Retinal pigment epithelial cell (primary cell): Measurements from ENCODE around the gene SLC10A7.

Experiments used
- DNase-seq: peaks from one replicate; pipeline ENCODE4 v3.0.0-alpha.2; 2010; ENCODE audit warnings: low read depth
- H3K4me3 ChIP-seq: 2 replicates; pipeline ENCODE4 v1.5.1; 2011; ENCODE audit warnings: mild to moderate bottlenecking, low read length, control low read depth, moderate library complexity
- TF ChIP-seq, protein P1 (sequence below): conservative IDR thresholded peaks from 2 replicates; pipeline ENCODE4 v1.5.1; 2011; ENCODE audit warnings: low read depth, low read length, control low read depth, inconsistent platforms

Gene SLC10A7

DNA sequence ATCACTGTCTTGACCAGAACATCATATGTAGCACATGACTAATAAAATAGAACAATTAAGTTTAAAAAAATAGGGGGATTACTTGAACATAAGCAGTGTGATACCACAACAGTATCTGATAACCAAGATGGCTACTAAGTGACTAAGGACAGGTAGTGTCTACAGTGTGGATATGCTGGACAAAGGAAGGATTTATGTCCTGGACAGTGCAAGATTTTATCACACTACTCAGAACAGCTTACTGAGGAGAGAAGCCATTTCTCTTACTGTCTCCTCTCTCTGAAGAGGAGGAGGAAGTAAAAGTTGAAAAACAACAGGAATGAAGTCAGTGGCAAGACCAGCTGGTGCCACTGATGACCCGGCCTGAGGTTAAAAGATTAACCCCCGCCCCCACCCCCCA lies 4.0 kb upstream of the SLC10A7 start:
- DNase-seq: no peak
- TF ChIP-seq, protein P1, sequence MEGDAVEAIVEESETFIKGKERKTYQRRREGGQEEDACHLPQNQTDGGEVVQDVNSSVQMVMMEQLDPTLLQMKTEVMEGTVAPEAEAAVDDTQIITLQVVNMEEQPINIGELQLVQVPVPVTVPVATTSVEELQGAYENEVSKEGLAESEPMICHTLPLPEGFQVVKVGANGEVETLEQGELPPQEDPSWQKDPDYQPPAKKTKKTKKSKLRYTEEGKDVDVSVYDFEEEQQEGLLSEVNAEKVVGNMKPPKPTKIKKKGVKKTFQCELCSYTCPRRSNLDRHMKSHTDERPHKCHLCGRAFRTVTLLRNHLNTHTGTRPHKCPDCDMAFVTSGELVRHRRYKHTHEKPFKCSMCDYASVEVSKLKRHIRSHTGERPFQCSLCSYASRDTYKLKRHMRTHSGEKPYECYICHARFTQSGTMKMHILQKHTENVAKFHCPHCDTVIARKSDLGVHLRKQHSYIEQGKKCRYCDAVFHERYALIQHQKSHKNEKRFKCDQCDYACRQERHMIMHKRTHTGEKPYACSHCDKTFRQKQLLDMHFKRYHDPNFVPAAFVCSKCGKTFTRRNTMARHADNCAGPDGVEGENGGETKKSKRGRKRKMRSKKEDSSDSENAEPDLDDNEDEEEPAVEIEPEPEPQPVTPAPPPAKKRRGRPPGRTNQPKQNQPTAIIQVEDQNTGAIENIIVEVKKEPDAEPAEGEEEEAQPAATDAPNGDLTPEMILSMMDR: no peak
- H3K4me3 ChIP-seq: no peak overlapping the region

DNA sequence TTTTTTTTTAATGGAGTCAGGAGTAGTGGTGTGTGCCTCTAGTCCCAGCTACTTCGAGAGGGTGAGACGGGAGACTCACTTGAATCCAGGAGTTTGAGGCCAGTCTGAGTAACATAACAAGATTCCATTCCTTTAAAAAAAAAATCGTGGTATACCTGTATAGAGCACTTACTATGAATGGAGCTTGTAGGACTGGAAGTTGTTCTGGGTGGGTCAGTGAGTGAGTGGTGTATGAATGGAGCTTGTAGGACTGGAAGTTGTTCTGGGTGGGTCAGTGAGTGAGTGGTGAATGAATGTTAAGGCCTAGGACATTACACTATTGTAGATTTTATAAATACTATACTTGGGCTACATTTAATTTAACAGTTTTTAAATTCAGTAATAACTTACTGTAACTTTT lies 2.9 kb upstream of the SLC10A7 start:
- DNase-seq: no peak
- no peak overlapping the region for H3K4me3 ChIP-seq
- TF ChIP-seq, protein P1: no peak

DNA sequence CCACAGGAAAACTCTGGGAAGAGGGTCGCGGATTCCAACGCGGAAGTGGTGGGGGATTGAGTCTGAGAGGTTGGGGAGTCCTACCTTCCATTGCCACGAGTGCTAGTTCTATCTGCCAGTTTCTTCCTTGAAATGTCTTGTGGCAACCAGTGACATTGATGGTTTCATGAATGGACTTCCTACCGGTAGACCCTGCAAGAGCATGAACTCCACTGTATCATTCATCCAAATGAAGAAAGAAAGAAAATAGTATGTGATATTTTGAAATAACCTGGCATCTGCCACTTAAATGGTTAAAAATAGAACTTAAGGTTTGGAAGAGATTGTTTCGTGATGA lies 1.1 kb upstream of the SLC10A7 start:
- peak overlapping the region; percentile 96 for H3K4me3 ChIP-seq
- no peak for DNase-seq
- TF ChIP-seq, protein P1: no peak

DNA sequence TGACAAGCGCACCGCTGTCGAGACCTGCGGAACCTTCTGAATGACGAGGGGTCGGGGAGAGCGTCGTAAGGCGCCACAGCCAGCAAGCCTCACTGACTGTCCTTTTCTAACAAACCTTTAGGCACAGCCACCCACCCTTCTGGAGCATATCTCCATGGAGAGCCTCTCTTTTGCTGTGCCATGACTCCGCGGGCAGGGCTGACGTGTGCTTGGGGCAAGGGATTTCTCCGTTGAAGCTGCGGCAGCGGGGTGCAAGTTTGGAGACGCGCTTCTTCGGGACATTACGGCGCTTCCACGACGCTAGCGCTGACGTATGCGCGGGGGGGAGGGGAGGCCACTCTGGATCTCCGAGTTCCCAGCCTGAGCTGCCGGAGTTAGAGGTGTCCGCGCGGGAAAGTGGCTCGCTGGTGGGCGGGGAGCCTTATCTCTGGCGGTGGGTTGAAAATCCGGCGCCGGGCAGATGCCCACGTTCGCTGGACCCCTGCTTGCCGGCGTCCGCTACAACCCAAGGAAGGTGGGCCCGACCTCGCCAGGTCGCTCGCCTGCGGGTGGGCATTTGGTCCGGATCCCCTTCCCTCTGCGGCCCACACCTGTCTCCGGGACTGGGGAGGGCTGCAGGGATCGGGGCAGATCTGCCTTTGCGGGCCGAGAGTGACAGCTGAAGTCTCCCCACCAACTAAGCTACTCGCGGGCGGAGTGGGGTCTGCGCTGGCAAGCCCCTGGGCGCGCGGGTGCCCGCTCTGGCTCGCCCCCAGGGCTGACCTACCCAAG lies 543 bp upstream of the SLC10A7 start:
- H3K4me3 ChIP-seq: peak overlapping the region; percentile 96
- DNase-seq: peak; percentile 43
- TF ChIP-seq, protein P1: no peak

DNA sequence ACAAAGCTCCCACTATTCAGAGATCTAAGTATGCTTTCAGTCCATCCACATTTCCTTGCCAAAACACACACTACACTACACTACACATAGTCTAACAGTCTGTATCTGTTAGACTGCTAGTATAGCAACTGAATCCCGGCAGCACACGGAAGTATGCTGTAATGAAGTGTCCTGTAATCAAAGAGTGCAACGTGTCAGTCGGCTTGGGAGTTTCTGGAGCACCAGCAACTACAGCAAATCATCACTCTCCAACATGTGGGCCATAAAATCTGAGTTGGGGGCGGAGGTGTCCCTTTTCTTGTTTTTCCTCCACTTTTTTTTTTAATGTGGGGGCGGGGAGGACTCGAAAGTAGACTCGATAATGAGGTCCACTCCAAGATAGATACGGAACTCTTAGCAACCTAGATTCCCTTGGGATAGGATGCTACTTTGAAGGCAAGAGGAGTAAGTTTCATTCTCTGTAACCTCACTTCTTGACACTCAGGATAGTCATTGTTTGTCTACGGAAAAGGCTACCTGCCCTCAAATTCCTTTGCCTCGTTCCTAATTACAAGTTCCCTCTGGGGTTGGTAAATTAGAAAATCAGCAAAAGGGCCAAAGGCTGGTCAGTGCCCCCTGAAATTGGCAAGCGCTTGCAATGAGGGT lies 722 bp downstream of the SLC10A7 start:
- DNase-seq: peak; percentile 15
- TF ChIP-seq, protein P1: no peak
- peak overlapping the region; percentile 96 for H3K4me3 ChIP-seq

DNA sequence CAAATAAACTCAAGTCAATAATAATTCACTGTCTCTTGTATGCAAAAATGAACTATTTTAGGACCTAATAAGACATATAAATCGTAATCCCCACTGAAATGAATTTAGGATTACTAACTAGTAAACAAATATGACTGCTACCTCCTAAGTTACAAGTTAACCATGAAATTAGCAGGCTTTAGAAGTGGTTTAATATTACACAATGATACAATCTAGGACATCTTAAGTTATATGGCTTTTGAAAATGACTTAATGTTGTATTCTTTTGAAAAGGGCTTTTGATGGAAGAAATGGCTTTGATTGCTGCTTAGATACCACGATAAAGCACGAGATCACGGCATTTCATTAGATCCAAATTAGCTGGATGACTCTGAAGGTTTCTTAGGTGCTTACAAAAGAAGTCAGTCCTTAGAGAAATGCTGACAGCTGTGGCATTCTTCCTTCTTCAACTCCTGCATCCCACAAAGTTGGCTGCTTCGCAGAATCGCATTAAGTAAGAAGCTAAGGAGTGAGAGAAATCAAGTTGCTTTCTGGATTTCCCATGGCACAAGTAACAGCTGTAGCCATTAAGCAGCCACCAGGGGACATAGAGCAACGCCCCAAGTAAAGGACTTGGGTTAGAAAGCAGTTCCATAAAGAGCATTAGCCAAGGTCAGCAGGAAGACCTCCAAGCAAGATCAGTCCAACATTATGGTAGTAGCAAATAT lies 6.9 kb downstream of the SLC10A7 start:
- TF ChIP-seq, protein P1: no peak
- H3K4me3 ChIP-seq: no peak overlapping the region
- DNase-seq: no peak
